Activated CD4-positive, CD25-positive, alpha-beta regulatory T cell (primary cell): ENCODE measurements around the gene MOB4.
"Not testable (repeated sequence)": the region's sequence is repeated elsewhere in the genome, so short reads cannot be mapped to it uniquely, and the experiment has no call there.

ENCODE experiments used
- DNase-seq, 4 experiments: peaks; one replicate each; lab custom pipeline; 2025; lab: John Stamatoyannopoulos, UW

The MOB4 gene

DNA sequence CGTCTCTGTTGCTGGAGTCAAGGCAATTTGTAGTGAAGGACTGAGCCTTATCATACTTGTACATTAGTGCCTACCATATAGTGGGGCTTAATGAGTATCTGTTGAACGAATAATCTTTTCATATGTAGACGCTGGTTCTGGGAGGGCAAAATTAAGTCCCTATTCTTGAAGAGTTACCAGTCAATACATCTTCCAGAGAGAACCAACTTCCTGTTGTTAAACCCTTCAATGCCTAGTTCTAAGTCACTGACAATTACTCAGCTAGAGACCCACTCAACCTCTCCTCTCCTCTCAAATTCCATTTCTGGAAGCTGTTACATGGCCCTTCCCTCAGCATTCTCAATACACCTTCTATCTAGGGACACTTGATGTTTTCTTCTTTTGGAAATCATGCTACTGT lies 1.1 kb upstream of the MOB4 start:
- DNase-seq = no peak

DNA sequence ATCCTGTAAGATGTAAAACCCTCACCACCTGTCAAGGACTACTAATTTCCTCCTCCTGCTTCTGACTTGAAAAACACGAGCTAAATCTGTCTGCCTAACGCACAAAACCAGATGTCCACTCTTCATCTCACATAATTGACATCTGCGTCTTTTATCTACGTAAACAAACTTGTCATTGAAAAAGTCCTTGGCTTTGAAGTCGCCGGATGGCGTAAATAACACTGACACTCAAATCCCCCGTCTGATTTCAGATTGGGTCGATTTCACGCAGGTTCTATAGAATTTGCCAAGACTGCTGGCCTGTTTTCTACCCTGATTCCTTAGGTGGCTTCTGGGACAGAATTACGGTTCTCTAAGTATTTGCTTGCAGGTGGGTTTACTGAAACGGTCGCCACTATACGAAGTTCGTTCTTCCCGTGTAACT lies 539 bp upstream of the MOB4 start:
- no peak for DNase-seq

DNA sequence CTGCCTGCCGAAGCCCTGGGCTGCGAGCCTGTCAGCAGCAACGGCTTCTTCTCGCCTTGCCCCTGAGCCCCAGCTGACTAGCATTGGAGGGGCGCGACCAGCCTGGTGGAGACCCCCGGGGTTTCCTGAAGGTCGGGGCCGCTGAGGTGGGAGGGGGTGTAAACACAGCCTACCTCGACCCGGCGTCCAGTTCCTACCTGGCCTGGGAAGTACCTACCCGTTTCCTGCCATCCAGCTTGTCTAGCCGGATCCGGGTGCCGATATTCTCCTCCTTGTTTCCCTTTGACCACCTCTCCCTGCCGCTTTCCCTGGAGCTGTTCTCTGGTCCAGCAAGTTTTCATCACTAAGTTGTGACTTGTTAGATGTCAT lies 511 bp downstream of the MOB4 start:
- no peak for DNase-seq

DNA sequence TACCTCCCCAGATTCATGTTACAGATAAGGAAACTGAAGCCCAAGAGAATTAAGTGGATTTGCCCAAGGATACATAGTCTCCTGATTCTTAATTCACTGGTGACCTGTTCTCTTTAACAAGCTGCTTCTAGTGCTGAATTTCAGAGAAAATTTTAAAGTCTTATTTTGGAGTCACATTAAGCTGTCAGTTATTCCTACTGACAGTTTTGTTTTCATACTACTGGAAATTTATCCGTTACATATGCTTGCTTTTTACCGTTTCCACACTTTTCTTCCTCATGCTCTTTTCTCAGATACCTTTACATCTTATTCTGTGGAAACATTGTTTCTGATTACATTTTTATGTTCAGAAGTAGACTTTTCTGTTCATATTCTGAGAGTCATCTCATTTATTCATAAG lies 1.3 kb downstream of the MOB4 start:
- no peak for DNase-seq

DNA sequence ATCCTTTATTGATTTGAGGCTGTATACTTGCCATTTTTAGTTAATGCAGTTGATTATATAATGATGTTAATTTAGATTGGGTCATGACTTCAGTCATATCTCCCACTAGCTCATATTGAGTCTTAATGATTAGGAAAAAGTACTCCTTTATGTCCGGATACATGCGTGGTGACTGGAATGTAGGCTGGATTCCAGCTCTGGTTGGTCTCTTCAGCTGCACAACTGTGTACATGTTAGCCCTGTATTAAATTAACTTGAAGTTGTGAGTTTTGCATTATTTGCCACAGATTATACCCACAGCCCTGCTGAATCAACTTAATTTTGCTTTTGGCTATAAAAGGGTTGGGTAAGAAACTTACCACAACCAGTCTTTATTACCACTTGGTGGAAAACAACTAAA lies 22.5 kb downstream of the MOB4 start:
- no peak for DNase-seq

DNA sequence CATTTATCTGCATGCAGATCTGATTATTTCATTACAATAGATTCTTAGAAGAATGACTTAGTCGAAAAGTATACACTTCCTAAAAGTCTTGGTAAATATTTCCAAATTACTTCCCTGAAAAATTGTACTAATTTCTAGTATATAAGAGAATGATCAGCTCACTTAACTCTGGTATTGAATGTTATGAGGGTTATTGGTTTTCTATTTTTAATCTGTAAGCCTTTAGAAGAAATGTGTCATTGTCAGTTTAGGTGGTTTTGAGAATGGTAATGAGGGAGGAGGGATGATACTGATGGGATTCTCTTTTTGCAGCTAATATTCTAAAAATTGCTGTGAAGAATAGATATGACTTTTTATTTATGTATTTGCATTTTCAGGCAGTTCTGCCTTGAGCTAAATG lies 23.9 kb downstream of the MOB4 start:
- DNase-seq = no peak

DNA sequence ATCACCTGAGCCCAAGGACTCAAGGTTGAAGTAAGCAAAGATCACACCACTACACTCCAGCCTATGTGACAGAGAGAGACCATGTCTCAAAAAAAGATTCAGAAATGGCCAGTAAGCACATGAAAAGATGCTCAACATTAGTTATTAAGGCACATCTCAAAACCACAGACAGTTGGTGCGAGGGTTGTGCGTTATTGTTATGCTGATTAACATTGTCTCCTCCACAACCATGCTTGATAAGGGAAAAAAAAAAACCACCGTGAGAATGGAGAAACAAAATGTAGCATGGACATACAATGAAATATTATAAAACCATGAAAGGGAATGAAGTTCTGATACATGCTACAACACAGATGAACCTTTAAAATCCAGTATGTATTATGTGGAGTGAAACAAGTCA lies 27.3 kb downstream of the MOB4 start:
- DNase-seq = no peak

DNA sequence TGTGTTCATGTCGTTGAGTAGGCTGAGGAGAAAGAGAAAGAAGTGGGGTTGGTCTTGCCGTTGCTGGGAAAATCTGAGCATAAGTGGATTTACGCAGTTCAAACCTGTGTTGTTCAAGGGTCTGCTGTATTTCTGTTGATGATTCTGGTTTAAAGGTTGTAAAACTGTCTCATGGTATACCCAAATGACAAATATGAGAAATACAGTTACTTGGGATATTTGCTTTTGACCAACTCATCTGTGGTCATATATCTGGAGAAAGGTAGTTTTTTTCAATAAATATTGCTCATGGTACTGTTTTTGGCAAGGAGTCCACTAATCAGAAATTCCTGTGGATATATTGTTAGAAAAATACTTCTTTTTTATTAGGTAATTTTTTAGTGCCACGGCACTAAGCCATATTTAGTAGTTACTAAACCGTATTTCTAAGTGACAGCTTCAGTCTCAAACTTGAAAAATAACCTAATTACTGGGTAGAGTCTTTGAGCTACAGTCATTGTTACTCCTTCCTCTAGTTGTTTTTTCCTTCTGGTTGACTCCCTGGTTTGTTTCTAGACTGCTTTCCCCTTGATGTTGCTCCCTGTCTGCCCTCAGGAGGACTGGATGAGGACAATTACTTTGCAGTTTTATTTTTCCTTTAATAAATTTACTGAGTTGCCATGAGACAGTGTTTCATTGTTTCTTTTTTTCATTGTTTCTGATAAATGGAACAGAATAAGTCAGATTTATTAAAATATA lies 31.5 kb downstream of the MOB4 start:
- no peak for DNase-seq

DNA sequence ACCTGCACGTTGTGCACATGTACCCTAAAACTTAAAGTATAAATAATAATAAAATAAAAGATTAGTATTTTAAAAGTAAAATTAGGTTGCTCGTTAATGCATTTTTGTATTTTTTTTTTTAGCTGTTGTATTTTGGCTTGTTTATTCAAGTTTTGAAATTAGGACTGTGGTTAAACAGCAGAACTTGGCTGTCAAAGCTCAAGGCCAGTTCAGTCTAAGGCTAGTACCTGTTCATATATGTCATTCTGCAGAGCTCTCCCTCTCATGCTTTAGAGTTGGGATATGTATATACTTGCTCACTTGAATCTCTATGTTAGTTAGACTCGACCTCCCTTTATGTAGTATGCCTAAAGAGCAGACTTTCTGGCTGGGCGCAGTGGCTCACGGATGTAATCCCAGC lies 32.7 kb downstream of the MOB4 start:
- DNase-seq = no peak

DNA sequence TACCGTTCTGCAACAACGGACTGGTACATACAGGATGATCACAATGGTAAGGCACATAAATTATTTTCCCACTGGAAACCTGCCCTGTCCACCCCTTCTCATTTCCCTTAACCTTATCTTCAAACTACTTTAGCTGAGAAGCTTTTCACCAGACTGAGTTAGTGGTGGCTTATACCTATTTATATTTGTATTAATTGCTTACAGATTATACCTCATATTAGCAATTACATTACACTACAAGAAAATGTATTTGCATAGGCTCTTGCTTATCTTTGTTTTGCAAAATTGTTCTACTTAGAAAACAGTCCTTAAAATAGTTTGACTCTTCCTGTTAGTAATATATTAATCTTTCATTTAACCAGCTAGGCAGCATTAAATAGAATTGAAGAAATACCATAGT lies 35.4 kb downstream of the MOB4 start:
- DNase-seq = not testable (repeated sequence)

DNA sequence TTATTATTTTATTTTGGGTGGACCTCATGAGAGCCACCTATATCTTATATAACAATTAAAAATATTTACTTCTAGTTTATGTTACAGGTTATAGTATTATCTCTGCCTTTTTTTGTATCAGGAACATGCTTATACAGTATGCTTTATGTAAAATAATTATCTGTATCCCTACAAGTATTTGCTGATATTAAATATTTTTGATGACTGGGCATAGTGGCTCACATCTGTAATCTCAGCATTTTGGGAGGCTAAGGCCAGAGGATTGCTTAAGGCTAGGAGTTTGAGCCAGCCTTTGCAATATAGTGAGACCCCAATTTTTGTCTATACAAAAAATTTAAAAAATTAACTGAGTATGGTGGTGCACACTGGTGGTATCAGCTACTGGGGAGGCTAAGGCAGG lies 39.6 kb downstream of the MOB4 start:
- DNase-seq = no peak

DNA sequence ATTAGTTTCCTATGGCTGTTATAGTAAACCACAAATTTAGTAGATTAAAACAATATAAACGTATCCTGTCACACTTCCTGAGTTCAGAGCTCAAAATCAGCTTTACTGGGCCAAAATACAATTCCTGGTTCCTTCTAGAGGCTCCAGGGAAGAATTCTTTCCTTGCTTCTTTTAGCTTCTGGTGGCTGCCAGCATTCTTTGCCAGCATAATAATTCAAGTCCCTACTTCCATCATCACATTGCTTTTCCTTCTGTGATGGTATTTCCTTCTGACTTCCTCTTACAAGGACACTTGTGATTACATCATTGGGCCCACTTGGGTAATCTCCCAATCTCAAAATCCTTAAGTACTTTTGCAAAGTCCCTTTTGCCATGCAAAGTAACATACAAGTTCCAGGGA lies 40.6 kb downstream of the MOB4 start:
- no peak for DNase-seq

DNA sequence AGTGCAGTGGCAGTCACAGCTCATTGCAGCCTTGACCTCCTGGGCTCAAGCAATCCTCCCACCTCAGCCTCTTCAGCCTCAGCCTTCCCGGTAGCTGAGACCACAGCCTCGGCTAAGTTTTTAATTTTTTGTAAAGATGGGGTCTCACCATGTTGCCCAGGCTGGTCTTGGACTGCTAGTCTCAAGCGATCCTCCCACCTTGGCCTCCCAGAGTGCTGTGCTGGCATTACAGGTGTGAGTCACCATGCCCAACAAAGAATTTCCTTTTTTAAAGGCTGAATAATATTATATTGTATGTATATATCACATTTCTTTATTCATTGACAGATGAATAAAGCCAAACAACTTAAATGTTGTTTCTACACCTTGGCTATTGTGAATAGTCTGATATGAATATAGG lies 42.5 kb downstream of the MOB4 start:
- no peak for DNase-seq

DNA sequence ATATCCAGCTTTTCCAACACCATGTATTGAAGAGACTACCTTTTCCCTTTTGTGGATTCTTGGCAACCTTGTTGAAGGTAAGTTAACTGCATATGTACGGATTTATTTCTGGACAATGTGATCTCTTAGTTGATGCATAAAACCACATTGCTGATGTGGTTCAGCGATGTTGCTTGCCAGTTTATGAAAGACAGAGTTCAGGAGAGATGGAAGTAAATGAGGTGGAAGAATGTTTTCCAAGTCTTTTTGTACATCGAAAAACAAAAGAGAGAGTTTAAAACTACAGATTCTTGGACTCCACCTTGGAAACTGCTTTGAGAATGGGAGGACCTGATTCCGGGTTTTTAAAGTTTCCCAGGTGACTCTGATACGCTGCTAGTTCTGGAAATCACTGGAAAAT lies 43.8 kb downstream of the MOB4 start:
- DNase-seq = no peak

DNA sequence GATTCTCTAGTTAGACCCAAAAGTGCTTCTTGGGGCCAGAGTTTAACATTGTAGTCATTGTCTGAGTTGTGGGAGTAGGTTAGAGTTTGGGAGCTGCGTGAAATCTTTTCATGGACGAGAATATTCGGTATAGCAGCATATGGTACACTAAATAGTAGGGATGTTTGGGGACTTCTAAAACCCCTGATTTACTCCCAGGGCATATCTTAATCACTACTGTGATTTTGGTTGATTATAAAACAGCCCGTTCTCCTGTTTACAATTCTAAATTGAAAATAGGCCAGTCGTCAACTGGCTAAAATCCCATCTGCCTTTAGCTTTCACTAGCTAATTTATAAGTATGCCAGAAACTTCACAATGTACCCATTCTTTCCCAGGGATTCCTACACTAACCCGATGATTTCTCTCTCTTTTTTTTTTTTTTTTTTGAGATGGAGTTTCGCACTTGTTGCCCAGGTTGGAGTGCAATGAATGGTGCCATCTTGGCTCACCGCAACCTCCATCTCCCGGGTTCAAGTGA lies 44.3 kb downstream of the MOB4 start:
- DNase-seq = no peak

DNA sequence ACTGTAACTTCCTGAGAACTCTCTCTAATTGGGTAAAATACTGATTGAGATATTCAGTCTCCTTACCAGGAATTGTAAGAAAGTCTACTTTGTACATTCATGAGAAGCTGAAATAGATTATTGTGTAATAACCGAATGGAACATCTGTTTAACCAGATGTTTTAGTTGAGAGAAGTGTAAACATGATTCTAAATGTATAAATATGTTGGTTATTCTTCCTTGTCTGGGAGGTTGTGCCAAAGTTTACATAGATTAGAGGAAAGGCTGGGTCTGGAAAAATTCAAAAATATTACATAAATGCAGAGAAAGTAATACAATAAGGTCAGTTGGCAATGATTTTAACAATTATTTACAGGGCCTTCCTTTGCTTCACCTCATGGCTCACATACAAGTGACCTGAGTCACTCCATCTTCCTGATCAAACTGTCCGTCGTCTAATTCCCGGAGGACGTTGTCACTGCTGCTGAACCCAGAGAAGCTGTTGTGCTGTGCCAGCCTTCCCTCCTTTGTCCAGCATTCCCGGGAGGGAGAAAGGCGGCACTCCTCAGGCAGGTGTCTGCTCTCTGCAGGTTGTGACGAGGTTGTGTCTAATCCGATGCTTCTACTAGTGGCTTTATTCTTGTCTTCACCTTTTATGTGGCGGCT lies 55.9 kb downstream of the MOB4 start:
- no peak for DNase-seq

DNA sequence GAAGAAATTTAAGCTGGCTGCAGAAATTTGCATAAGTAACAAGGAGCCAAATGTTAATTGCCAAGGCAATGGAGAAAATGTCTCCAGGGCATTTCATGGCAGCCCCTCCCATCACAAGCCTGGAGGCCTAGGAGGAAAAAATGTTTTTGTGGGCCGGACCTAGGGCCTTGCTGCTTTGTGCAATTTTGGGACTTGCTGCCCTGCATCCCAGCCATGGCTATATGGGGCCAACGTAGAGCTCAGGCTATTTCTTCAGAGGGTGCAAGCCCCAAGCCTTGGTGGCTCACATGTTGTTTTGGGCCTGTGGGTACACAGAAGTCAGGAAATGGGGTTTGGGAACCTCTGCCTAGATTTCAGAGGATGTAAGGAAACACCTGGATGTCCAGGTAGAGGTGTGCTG lies 57.7 kb downstream of the MOB4 start:
- DNase-seq = no peak

DNA sequence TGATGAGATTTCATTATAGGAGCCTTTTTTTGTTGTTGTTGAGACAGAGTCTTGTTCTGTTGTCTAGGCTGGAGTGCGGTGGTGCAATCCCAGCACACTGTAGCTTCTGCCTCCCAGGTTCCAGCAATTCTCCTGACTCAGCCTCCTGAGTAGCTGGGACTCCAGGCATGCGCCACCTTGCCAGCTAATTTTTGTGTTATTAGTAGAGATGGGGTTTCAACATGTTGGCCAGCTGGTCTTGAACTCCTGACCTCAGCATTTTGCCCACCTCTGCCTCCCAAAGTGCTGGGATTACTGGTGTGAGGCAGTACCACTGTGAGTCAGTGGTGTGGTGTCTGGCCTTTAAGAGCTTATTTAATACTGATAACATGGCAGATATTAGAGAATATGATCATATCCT lies 60.1 kb downstream of the MOB4 start:
- no peak for DNase-seq

DNA sequence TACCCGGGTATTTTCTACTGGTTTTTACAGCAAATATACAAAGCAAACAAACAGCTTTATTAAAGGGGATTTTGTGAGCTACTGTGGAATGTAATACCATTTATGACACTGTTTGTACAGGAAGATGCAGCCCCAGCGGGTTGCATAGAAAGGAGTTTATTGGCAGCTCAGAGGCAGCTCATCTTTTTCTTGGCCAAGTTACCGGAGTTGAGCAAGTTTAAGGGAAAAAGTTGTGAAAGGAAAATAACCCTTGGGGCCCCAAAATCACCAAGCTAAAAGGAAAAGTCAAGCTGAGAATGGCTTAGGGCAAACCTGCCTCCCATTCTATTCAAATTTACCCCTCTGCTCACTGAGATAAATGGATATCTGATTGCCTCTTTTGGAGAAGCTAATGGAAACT lies 60.8 kb downstream of the MOB4 start:
- DNase-seq = no peak

DNA sequence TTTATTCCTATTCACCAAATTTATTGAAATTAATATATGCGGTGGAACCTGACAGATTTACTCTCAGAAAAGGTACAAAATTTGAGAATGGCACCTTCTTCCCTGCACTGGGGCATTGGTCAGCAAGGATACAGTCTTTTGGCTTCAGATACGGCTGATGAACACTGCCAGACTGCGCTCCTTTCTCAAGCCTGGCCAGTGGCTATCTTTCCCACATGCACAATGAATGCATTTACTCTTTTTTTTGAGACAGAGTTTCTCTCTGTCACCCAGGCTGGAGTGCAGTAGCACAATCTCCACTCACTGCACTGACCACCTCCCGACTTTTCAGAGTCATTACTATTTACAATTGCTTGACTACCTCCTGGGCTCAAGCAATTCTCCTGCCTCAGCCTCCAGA lies 61.6 kb downstream of the MOB4 start:
- no peak for DNase-seq

DNA sequence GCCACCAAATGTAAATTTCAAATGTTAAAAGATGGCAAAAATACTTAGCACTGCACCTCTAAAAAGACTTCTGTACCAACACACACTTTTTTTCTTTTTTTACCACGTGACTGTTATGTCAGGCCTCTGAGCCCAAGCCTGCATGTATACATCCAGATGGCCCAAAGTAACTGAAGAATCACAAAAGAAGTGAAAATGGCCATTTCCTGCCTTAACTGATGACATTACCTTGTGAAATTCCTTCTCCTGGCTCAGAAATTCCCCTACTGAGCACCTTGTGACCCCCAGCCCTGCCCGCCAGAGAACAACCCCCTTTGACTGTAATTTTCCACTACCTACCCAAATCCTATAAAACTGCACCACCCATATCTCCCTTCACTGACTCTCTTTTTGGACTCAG lies 62.4 kb downstream of the MOB4 start:
- DNase-seq = not testable (repeated sequence)

DNA sequence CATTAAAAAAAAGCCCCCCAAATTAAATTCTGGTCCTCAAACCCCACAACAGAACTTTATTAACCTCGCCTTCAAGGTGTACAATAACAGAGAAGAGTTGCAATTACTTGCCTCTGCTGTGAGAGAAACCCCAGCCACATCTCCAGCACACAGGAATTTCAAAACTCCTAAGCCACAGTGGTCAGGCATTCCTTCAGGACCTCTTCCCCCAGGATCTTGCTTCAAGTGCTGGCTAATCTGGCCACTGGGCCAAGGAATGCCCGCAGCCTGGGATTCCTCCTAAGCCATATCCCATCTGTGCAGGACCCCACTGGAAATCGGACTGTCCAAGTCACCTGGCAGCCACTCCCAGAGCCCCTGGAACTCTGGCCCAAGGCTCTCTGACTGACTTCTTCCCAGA lies 64.3 kb downstream of the MOB4 start:
- DNase-seq = not testable (repeated sequence)

DNA sequence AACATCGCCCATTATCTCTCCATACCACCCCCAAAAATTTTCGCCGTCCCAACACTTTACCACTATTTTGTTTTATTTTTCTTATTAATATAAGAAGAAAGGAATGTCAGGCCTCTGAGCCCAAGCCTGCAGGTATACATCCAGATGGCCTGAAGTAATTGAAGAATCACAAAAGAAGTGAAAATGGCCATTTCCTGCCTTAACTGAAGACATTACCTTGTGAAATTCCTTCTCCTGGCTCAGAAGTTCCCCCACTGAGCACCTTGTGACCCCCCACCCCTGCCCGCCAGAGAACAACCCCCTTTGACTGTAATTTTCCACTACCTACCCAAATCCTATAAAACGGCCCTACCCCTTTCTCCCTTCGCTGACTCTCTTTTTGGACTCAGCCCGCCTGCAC lies 71.4 kb downstream of the MOB4 start:
- not testable (repeated sequence) for DNase-seq
